ENCODE results near the gene TBC1D5.
"Not testable (repeated sequence)": the region's sequence is repeated elsewhere in the genome, so short reads cannot be mapped to it uniquely, and the experiment has no call there.

The TBC1D5 gene

GRCh38 chr3:17742102-17742879 is at the start of gene TBC1D5:
TSS of gene TBC1D5 (minus strand) at chr3:17742631. CDS start at chr3:17508570, 234,061 bp downstream.
- DNase-seq: peak; percentile 87

- DNase-seq: no peak
Measured at GRCh38 chr3:17783426-17783825, 41.0 kb upstream of the TBC1D5 start.

- no peak for DNase-seq
Measured at GRCh38 chr3:17782751-17783150, 40.3 kb upstream of the TBC1D5 start.

- not testable (repeated sequence) for DNase-seq
Measured at GRCh38 chr3:17780369-17780768, 37.9 kb upstream of the TBC1D5 start.

- DNase-seq: not testable (repeated sequence)
Measured at GRCh38 chr3:17779304-17780250, 37.1 kb upstream of the TBC1D5 start.

GRCh38 chr3:17777326-17777725 is 34.9 kb upstream of the TBC1D5 start:
- DNase-seq: not testable (repeated sequence)

- no peak for DNase-seq
Measured at GRCh38 chr3:17775073-17775472, 32.6 kb upstream of the TBC1D5 start.

GRCh38 chr3:17774180-17774910 is 31.9 kb upstream of the TBC1D5 start:
- DNase-seq: not testable (repeated sequence)

GRCh38 chr3:17772556-17772955 is 30.1 kb upstream of the TBC1D5 start:
- no peak for DNase-seq

- DNase-seq: no peak
Measured at GRCh38 chr3:17771177-17772017, 29.0 kb upstream of the TBC1D5 start.

- no peak for DNase-seq
Measured at GRCh38 chr3:17770682-17771081, 28.3 kb upstream of the TBC1D5 start.

GRCh38 chr3:17765819-17766472 is 23.5 kb upstream of the TBC1D5 start:
- DNase-seq: no peak

- no peak for DNase-seq
Measured at GRCh38 chr3:17761563-17761962, 19.1 kb upstream of the TBC1D5 start.

GRCh38 chr3:17759901-17760300 is 17.5 kb upstream of the TBC1D5 start:
- no peak for DNase-seq

GRCh38 chr3:17755836-17756235 is 13.4 kb upstream of the TBC1D5 start:
- DNase-seq: no peak

GRCh38 chr3:17753632-17753992 is 11.2 kb upstream of the TBC1D5 start:
- no peak for DNase-seq

- DNase-seq: no peak
Measured at GRCh38 chr3:17752876-17753631, 10.6 kb upstream of the TBC1D5 start.

- no peak for DNase-seq
Measured at GRCh38 chr3:17752436-17752835, 10.0 kb upstream of the TBC1D5 start.

GRCh38 chr3:17749705-17750293 is 7.4 kb upstream of the TBC1D5 start:
- no peak for DNase-seq

GRCh38 chr3:17749281-17749680 is 6.8 kb upstream of the TBC1D5 start:
- no peak for DNase-seq

GRCh38 chr3:17747890-17748247 is 5.4 kb upstream of the TBC1D5 start:
- no peak for DNase-seq

Data from stimulated activated CD4-positive, alpha-beta T cell treated with anti-CD3 and anti-CD28 coated beads, Interleukin-12 subunit alpha, Interleukin-12 subunit beta, amount 100 ng/mL, for 4 hours (primary cell).